ENCODE data around the gene EPN1. TPM values are rescaled to one million over a fixed set of nuclear protein-coding genes. Genes with fewer than 3 reads are reported as not detected.

The EPN1 gene
- total and polyA plus RNA-seq, 9 of the 15 experiments (the other 6 are each of a cell fraction or from before 2014, with no cell fraction given), result 0.08 to 138 (median 12.7) TPM

DNA sequence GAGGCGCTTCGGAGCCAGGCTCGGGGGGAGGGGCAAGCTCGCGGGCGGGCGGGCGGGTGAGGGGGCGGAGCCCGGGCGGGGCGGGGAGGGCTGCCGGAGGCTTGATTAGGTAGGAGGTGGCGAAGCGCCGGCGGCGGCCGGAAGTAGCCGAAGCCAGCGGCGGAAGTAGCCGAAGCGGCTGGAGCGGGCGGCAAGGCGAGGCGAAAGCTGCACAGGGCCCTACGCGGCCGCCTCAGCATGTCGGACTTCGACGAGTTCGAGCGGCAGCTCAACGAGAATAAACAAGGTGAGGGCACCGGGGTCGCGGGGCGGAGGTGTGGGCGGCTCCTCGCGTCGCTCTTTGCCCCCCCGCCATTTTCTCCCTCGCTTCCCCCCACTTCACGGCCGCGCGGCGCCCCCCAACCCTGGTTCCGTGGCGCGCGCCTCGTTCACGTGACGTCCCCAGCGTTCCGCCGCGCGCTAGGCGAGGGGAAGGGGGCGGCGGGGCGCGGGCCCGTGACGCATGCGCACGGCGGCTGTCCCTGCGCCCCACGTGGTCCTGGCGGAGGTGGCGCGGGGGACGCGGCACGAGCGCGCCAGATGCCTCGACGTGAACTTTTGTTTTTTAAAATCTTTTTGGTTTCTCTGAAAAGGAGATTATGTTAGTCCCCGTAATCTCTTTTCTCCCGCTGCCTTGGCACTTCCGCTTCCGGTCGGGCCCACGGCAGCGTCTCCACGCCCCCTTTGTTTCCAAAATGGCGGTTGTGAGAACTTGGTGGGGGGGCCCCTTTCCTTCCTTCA is 20.0 kb upstream of the EPN1 start, which contains the start of gene U2AF2 (continued):
- TF ChIP-seq, protein P1, sequence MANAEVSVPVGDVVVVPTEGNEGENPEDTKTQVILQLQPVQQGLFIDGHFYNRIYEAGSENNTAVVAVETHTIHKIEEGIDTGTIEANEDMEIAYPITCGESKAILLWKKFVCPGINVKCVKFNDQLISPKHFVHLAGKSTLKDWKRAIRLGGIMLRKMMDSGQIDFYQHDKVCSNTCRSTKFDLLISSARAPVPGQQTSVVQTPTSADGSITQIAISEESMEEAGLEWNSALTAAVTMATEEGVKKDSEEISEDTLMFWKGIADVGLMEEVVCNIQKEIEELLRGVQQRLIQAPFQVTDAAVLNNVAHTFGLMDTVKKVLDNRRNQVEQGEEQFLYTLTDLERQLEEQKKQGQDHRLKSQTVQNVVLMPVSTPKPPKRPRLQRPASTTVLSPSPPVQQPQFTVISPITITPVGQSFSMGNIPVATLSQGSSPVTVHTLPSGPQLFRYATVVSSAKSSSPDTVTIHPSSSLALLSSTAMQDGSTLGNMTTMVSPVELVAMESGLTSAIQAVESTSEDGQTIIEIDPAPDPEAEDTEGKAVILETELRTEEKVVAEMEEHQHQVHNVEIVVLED (CRISPR knock-in tag; IDR thresholded peaks at IDR 0.05), result peak; percentile 46; the same call in 1 of the 2 replicates
- TF ChIP-seq RBM22 (IDR thresholded peaks at IDR 0.05; ENCODE audit: low read depth, low read length, poor library complexity, severe bottlenecking) (peak; percentile 81), RBM14 (IDR thresholded peaks at IDR 0.05; ENCODE audit: borderline replicate concordance, insufficient read depth, low read depth, low read length) (0 out of 2 replicates have a peak, but pooled peaks have one; percentile 92), MEF2A (IDR thresholded peaks at IDR 0.05; ENCODE audit: control insufficient read depth, low read depth, low read length) (no peak), SMAD1 (IDR thresholded peaks at IDR 0.05; ENCODE audit: low read depth, low read length, partially characterized antibody) (peak; percentile 13), ATF7 (IDR thresholded peaks at IDR 0.05) (peak; percentile 78), ZNF583 (CRISPR knock-in tag; IDR thresholded peaks at IDR 0.05) (peak; percentile 65), SRSF7 (optimal IDR thresholded peaks at IDR 0.05; ENCODE audit: low read depth, low read length) (no peak), JUN (IDR thresholded peaks at IDR 0.05; ENCODE audit: borderline replicate concordance, low read depth, low read length) (peak; percentile 5; the same call in 1 of the 2 replicates), JUN (CRISPR knock-in tag; IDR thresholded peaks at IDR 0.05; ENCODE audit: borderline replicate concordance) (no peak), PHF8 (IDR thresholded peaks at IDR 0.05; ENCODE audit: borderline replicate concordance, low read length) (peak; percentile 81; the same call in 1 of the 2 replicates), ZNF780A (CRISPR knock-in tag; IDR thresholded peaks at IDR 0.05) (0 out of 2 replicates have a peak, but pooled peaks have one; percentile 13), CREM (IDR thresholded peaks at IDR 0.05; ENCODE audit: low read depth) (peak; percentile 83), SMAD4 (CRISPR knock-in tag; conservative IDR thresholded peaks at IDR 0.05) (peak; percentile 59), PYGO2 (tag; IDR thresholded peaks at IDR 0.05) (no peak), NR2F6 (CRISPR knock-in tag; IDR thresholded peaks at IDR 0.05) (no peak; the same call in 1 of the 2 replicates), U2AF1 (optimal IDR thresholded peaks at IDR 0.05; ENCODE audit: low read depth, low read length) (peak; percentile 85), GABPA (tag; conservative IDR thresholded peaks at IDR 0.05; ENCODE audit: low read depth) (peak; percentile 95), ZNF263 (CRISPR knock-in tag; IDR thresholded peaks at IDR 0.05; ENCODE audit: borderline replicate concordance) (peak; percentile 62)
- TF ChIP-seq, protein P2, sequence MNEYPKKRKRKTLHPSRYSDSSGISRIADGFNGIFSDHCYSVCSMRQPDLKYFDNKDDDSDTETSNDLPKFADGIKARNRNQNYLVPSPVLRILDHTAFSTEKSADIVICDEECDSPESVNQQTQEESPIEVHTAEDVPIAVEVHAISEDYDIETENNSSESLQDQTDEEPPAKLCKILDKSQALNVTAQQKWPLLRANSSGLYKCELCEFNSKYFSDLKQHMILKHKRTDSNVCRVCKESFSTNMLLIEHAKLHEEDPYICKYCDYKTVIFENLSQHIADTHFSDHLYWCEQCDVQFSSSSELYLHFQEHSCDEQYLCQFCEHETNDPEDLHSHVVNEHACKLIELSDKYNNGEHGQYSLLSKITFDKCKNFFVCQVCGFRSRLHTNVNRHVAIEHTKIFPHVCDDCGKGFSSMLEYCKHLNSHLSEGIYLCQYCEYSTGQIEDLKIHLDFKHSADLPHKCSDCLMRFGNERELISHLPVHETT (CRISPR knock-in tag; conservative IDR thresholded peaks at IDR 0.05 in 1 of 2, IDR thresholded peaks at IDR 0.05 in 1 of 2), result peak in 1 of 2 experiments; percentile 77; a peak in 2 of 4 replicates
- TF ChIP-seq, protein P3, sequence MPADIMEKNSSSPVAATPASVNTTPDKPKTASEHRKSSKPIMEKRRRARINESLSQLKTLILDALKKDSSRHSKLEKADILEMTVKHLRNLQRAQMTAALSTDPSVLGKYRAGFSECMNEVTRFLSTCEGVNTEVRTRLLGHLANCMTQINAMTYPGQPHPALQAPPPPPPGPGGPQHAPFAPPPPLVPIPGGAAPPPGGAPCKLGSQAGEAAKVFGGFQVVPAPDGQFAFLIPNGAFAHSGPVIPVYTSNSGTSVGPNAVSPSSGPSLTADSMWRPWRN (IDR thresholded peaks at IDR 0.05; ENCODE audit: low read depth), result no peak
- TF ChIP-seq, protein P4, sequence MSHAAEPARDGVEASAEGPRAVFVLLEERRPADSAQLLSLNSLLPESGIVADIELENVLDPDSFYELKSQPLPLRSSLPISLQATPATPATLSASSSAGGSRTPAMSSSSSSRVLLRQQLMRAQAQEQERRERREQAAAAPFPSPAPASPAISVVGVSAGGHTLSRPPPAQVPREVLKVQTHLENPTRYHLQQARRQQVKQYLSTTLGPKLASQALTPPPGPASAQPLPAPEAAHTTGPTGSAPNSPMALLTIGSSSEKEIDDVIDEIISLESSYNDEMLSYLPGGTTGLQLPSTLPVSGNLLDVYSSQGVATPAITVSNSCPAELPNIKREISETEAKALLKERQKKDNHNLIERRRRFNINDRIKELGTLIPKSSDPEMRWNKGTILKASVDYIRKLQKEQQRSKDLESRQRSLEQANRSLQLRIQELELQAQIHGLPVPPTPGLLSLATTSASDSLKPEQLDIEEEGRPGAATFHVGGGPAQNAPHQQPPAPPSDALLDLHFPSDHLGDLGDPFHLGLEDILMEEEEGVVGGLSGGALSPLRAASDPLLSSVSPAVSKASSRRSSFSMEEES (CRISPR knock-in tag; IDR thresholded peaks at IDR 0.05), result peak; percentile 73
